SK-N-SH (cell line): ENCODE data around the gene KHDC3L.

ENCODE experiments used
- EP300 ChIP-seq, 2 experiments: IDR thresholded peaks; 2 replicates each; pipeline versions ENCODE4 v1.4.0 to v1.6.1; 2012; ENCODE audit warnings: borderline replicate concordance in 1 of 2, low read depth in 1 of 2, low read length in 1 of 2
- GATA2 ChIP-seq: sonication (generic); formaldehyde crosslinking; IDR thresholded peaks from 2 replicates; pipeline ENCODE4 v1.5.0; 2020; ENCODE audit warnings: mild to moderate bottlenecking, missing genetic modification reagents
- IRF3 ChIP-seq: fragments of 150-350 bp; IDR thresholded peaks from 2 replicates; pipeline ENCODE4 v1.6.1; 2016; ENCODE audit warnings: mild to moderate bottlenecking, low read depth, low read length
- MEF2A ChIP-seq: IDR thresholded peaks from 2 replicates; pipeline ENCODE4 v1.4.0; 2012; ENCODE audit warnings: low read depth, borderline replicate concordance
- NFIC ChIP-seq: IDR thresholded peaks from 2 replicates; pipeline ENCODE4 v1.4.0; 2012; ENCODE audit warnings: borderline replicate concordance
- POLR2AphosphoS5 ChIP-seq: IDR thresholded peaks from 2 replicates; pipeline ENCODE4 v1.6.1; 2012; ENCODE audit warnings: low read depth, low read length
- RCOR1 ChIP-seq: fragments of 150-350 bp; IDR thresholded peaks from 2 replicates; pipeline ENCODE4 v1.6.1; 2017; ENCODE audit warnings: antibody characterized with exemption, low read length
- SMC3 ChIP-seq: IDR thresholded peaks from 2 replicates; pipeline ENCODE4 v1.6.1; 2012; ENCODE audit warnings: low read depth, low read length, improper control_type of control experiment
- USF2 ChIP-seq: fragments of 150-350 bp; IDR thresholded peaks from 2 replicates; pipeline ENCODE4 v1.6.1; 2017; ENCODE audit warnings: antibody characterized with exemption, low read length, low read depth, borderline replicate concordance
- TF ChIP-seq, protein P1 (sequence below): fragments of 200-600 bp; sonication (generic); IDR thresholded peaks from 2 replicates; pipeline ENCODE4 v1.6.1; 2017; ENCODE audit warnings: antibody characterized with exemption, mild to moderate bottlenecking, moderate library complexity
- TF ChIP-seq, protein P2 (sequence below): IDR thresholded peaks from 2 replicates; pipeline ENCODE4 v1.4.0; 2012; ENCODE audit warnings: low read depth

GRCh38 chr6:73325656-73326055 is 36.8 kb upstream of the KHDC3L start:
- TF ChIP-seq SMC3, result no peak
- TF ChIP-seq POLR2AphosphoS5, result no peak
- TF ChIP-seq EP300 (IDR thresholded peaks at IDR 0.05; ENCODE audit: borderline replicate concordance in 1 of 2, low read depth in 1 of 2, low read length in 1 of 2), result no peak
- no peak for TF ChIP-seq NFIC
- TF ChIP-seq GATA2, result no peak
- TF ChIP-seq, protein P1, sequence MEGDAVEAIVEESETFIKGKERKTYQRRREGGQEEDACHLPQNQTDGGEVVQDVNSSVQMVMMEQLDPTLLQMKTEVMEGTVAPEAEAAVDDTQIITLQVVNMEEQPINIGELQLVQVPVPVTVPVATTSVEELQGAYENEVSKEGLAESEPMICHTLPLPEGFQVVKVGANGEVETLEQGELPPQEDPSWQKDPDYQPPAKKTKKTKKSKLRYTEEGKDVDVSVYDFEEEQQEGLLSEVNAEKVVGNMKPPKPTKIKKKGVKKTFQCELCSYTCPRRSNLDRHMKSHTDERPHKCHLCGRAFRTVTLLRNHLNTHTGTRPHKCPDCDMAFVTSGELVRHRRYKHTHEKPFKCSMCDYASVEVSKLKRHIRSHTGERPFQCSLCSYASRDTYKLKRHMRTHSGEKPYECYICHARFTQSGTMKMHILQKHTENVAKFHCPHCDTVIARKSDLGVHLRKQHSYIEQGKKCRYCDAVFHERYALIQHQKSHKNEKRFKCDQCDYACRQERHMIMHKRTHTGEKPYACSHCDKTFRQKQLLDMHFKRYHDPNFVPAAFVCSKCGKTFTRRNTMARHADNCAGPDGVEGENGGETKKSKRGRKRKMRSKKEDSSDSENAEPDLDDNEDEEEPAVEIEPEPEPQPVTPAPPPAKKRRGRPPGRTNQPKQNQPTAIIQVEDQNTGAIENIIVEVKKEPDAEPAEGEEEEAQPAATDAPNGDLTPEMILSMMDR, result no peak
- TF ChIP-seq, protein P2, sequence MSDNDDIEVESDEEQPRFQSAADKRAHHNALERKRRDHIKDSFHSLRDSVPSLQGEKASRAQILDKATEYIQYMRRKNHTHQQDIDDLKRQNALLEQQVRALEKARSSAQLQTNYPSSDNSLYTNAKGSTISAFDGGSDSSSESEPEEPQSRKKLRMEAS, result no peak
- TF ChIP-seq RCOR1, result no peak
- no peak for TF ChIP-seq IRF3
- TF ChIP-seq MEF2A, result no peak
- TF ChIP-seq USF2, result no peak
